HG02870 (cell line): ENCODE measurements around the gene CDC20B.
"Not testable (repeated sequence)": the region's sequence is repeated elsewhere in the genome, so short reads cannot be mapped to it uniquely, and the experiment has no call there.

Experiments
- ATAC-seq: cut with Tn5 transposase; IDR thresholded peaks from one replicate; pipeline ENCODE4 v1.9.1; 2021; ENCODE audit warnings: mild to moderate bottlenecking, moderate library complexity; ENCODE audit not compliant: unreplicated experiment

CDC20B gene

GRCh38 chr5:55160493-55161209 is 12.3 kb downstream of the CDC20B start:
- ATAC-seq = no peak

GRCh38 chr5:55159763-55160492 is 13.0 kb downstream of the CDC20B start, which contains the start of gene GPX8:
Gene GPX8, plus strand, starts transcription at chr5:55160171. Its CDS starts 22 bp downstream, at chr5:55160193.
- ATAC-seq = no peak

- ATAC-seq = no peak
These were observed 18.1 kb downstream of the CDC20B start for GRCh38 chr5:55154873-55155272.

GRCh38 chr5:55151923-55152842 is 20.8 kb downstream of the CDC20B start:
- no peak for ATAC-seq

GRCh38 chr5:55149308-55149795 is 23.6 kb downstream of the CDC20B start:
- no peak for ATAC-seq

GRCh38 chr5:55146543-55147151 is 26.3 kb downstream of the CDC20B start:
- peak; percentile 79 for ATAC-seq

GRCh38 chr5:55146080-55146479 is 26.9 kb downstream of the CDC20B start:
- no peak for ATAC-seq

- no peak for ATAC-seq
These were observed 29.4 kb downstream of the CDC20B start for GRCh38 chr5:55143624-55144023.

GRCh38 chr5:55141945-55142690 is 30.9 kb downstream of the CDC20B start:
- ATAC-seq = no peak

- ATAC-seq = no peak
These were observed 31.9 kb downstream of the CDC20B start for GRCh38 chr5:55140908-55141665.

- no peak for ATAC-seq
These were observed 36.5 kb downstream of the CDC20B start for GRCh38 chr5:55136521-55136920.

GRCh38 chr5:55134053-55134722 is 38.8 kb downstream of the CDC20B start:
- ATAC-seq = no peak

GRCh38 chr5:55123365-55123764 is 49.6 kb downstream of the CDC20B start:
- ATAC-seq = no peak

- ATAC-seq = no peak
These were observed 58.9 kb downstream of the CDC20B start for GRCh38 chr5:55114061-55114460.

GRCh38 chr5:55113327-55113726 is 59.6 kb downstream of the CDC20B start:
- no peak for ATAC-seq

GRCh38 chr5:55110217-55110616 is 62.8 kb downstream of the CDC20B start:
- no peak for ATAC-seq

- no peak for ATAC-seq
These were observed 64.3 kb downstream of the CDC20B start for GRCh38 chr5:55108661-55109060.

- not testable (repeated sequence) for ATAC-seq
These were observed 67.0 kb downstream of the CDC20B start for GRCh38 chr5:55105976-55106375.
